H1 (cell line): ENCODE measurements around the gene AP1G2. TPM values are rescaled to one million over a fixed set of nuclear protein-coding genes. Genes with fewer than 3 reads are reported as not detected.

ENCODE experiments used
- CTCF ChIA-PET: fragments of 300-600 bp; sonication (Branson Sonifier 250); formaldehyde crosslinking; loops from one replicate; lab custom pipeline; 2021; ENCODE audit not compliant: partially characterized antibody; lab: Charles Lee
- POLR2A ChIA-PET: fragments of 300-600 bp; sonication (Branson Sonifier 250); formaldehyde crosslinking; loops from one replicate; lab custom pipeline; 2021; ENCODE audit warnings: inconsistent platforms; ENCODE audit not compliant: partially characterized antibody; lab: Charles Lee
- DNase-seq, 2 experiments: peaks; one replicate each; pipeline versions ENCODE4 v3.0.0 to v3.0.0-alpha.2; 2010 to 2022; ENCODE audit warnings: low spot score in 2 of 2, low read depth in 1 of 2, mixed read lengths in 1 of 2
- FAIRE-seq: peaks from 2 replicates; lab custom pipeline; 2011; peaks lifted over from hg19 to GRCh38; lab: Jason Lieb, UNC
- H2AFZ ChIP-seq: 2 replicates; pipeline ENCODE4 v1.8.1; 2012; ENCODE audit warnings: low read length, inconsistent platforms
- H2AK5ac ChIP-seq: 2 replicates; pipeline ENCODE4 v1.6.1; 2013; ENCODE audit warnings: low read depth, low read length
- H2BK120ac ChIP-seq: replicated peaks from 2 replicates; pipeline ENCODE3; 2013; ENCODE audit warnings: low read depth, low read length, inconsistent platforms
- H2BK12ac ChIP-seq: 2 replicates; pipeline ENCODE4 v1.6.1; 2013; ENCODE audit warnings: low read depth, low read length
- H2BK15ac ChIP-seq: 2 replicates; pipeline ENCODE4 v1.6.1; 2013; ENCODE audit warnings: low read length
- H2BK20ac ChIP-seq: 2 replicates; pipeline ENCODE4 v1.6.1; 2013; ENCODE audit warnings: low read length
- H2BK5ac ChIP-seq: 2 replicates; pipeline ENCODE4 v1.6.1; 2013; ENCODE audit warnings: low read depth, low read length
- H3K14ac ChIP-seq: 2 replicates; pipeline ENCODE4 v1.6.1; 2013; ENCODE audit warnings: inconsistent platforms; ENCODE audit not compliant: insufficient read length
- H3K18ac ChIP-seq: 2 replicates; pipeline ENCODE4 v1.6.1; 2013; ENCODE audit warnings: low read length; ENCODE audit errors: extremely low read depth
- H3K23ac ChIP-seq: 2 replicates; pipeline ENCODE4 v1.6.1; 2013; ENCODE audit warnings: inconsistent platforms; ENCODE audit not compliant: insufficient read length
- H3K23me2 ChIP-seq: 2 replicates; pipeline ENCODE4 v1.6.1; 2013; ENCODE audit warnings: low read depth, low read length
- H3K27ac ChIP-seq: 2 replicates; pipeline ENCODE4 v1.6.1; 2011; ENCODE audit warnings: low read depth, low read length, inconsistent platforms
- H3K27me3 ChIP-seq, 4 experiments: replicated peaks in 1 of 4; 1 replicate in 1 of 4; 2 replicates in 3 of 4; pipeline versions ENCODE4 v1.6.1 to v1.8.1; 2011 to 2013; ENCODE audit warnings: low read length in 3 of 4, mild to moderate bottlenecking in 3 of 4, inconsistent platforms in 2 of 4, mixed read lengths in 2 of 4, moderate library complexity in 1 of 4; ENCODE audit not compliant: control insufficient read depth in 3 of 4, insufficient read depth in 3 of 4; ENCODE audit errors: extremely low read depth in 1 of 4
- H3K36me3 ChIP-seq, 4 experiments: 2 replicates each; pipeline versions ENCODE4 v1.6.1 to v1.8.1; 2011 to 2013; ENCODE audit warnings: mild to moderate bottlenecking in 4 of 4, low read length in 3 of 4, moderate library complexity in 2 of 4, control low read depth in 1 of 4, inconsistent platforms in 1 of 4; ENCODE audit not compliant: insufficient read depth in 4 of 4, control insufficient read depth in 2 of 4
- H3K4ac ChIP-seq: replicated peaks from 2 replicates; pipeline ENCODE3; 2013; ENCODE audit warnings: low read length, low read depth, mixed read lengths, inconsistent platforms; ENCODE audit not compliant: insufficient read length
- H3K4me1 ChIP-seq, 4 experiments: replicated peaks in 1 of 4; 1 replicate in 1 of 4; 2 replicates in 3 of 4; pipeline versions ENCODE4 v1.6.1 to v1.8.1; 2011 to 2013; ENCODE audit warnings: low read length in 3 of 4, inconsistent platforms in 2 of 4, mixed read lengths in 1 of 4; ENCODE audit not compliant: insufficient read depth in 4 of 4, control insufficient read depth in 3 of 4
- H3K4me2 ChIP-seq, 2 experiments: 2 replicates each; pipeline versions ENCODE4 v1.6.1 to v1.8.1; 2011 to 2013; ENCODE audit warnings: low read depth in 2 of 2, low read length in 2 of 2, control low read depth in 1 of 2, inconsistent platforms in 1 of 2, mild to moderate bottlenecking in 1 of 2; ENCODE audit not compliant: insufficient read depth in 1 of 2
- H3K4me3 ChIP-seq, 4 experiments: fragments of 200-600, 300-600 bp in 1 of 4; sonication (generic), shearing (Covaris generic), sonication (Bioruptor Twin) in 1 of 4; 2 replicates each; pipeline versions ENCODE4 v1.5.1 to v1.8.1; 2011 to 2016; ENCODE audit warnings: low read length in 4 of 4, low read depth in 3 of 4, control low read depth in 2 of 4, inconsistent platforms in 2 of 4, mild to moderate bottlenecking in 2 of 4, mixed read lengths in 1 of 4, moderate library complexity in 1 of 4; ENCODE audit not compliant: insufficient read depth in 2 of 4; ENCODE audit errors: extremely low read depth in 1 of 4
- H3K56ac ChIP-seq: replicated peaks from 2 replicates; pipeline ENCODE3; 2013; ENCODE audit warnings: low read depth, mild to moderate bottlenecking, mixed read lengths, low read length, inconsistent platforms; ENCODE audit not compliant: insufficient read length
- H3K79me1 ChIP-seq: 2 replicates; pipeline ENCODE4 v1.6.1; 2013; ENCODE audit warnings: low read depth, low read length, control low read depth
- H3K79me2 ChIP-seq, 2 experiments: 2 replicates each; pipeline versions ENCODE4 v1.6.1 to v1.8.1; 2012 to 2013; ENCODE audit warnings: low read length in 2 of 2, mild to moderate bottlenecking in 2 of 2, inconsistent platforms in 1 of 2; ENCODE audit not compliant: insufficient read depth in 2 of 2, control insufficient read depth in 1 of 2
- H3K9ac ChIP-seq, 4 experiments: replicated peaks in 1 of 4; 1 replicate in 1 of 4; 2 replicates in 3 of 4; pipeline versions ENCODE4 v1.6.1 to v1.8.1; 2011 to 2013; ENCODE audit warnings: low read depth in 3 of 4, low read length in 3 of 4, control low read depth in 2 of 4, mild to moderate bottlenecking in 2 of 4, moderate library complexity in 2 of 4, inconsistent platforms in 1 of 4; ENCODE audit errors: extremely low read depth in 1 of 4
- H3K9me3 ChIP-seq, 2 experiments: 2 replicates each; pipeline versions ENCODE4 v1.6.1 to v1.8.1; 2012 to 2013; ENCODE audit warnings: mild to moderate bottlenecking in 2 of 2, moderate library complexity in 2 of 2, control low read depth in 1 of 2, inconsistent platforms in 1 of 2, low read depth in 1 of 2, low read length in 1 of 2, mixed read lengths in 1 of 2; ENCODE audit not compliant: insufficient read depth in 2 of 2
- H4K20me1 ChIP-seq, 2 experiments: replicated peaks in 1 of 2; 2 replicates each; pipeline versions ENCODE3 to v1.8.1; 2011 to 2013; ENCODE audit warnings: inconsistent platforms in 2 of 2, low read length in 2 of 2, mild to moderate bottlenecking in 1 of 2; ENCODE audit not compliant: insufficient read depth in 2 of 2, control insufficient read depth in 1 of 2
- H4K5ac ChIP-seq: 2 replicates; pipeline ENCODE4 v1.6.1; 2013; ENCODE audit warnings: low read length, low read depth, mixed read lengths, inconsistent platforms; ENCODE audit not compliant: insufficient read length
- H4K8ac ChIP-seq: 2 replicates; pipeline ENCODE4 v1.8.0; 2013; ENCODE audit warnings: mild to moderate bottlenecking, moderate library complexity, low read length, inconsistent platforms; ENCODE audit not compliant: insufficient read depth; ENCODE audit errors: extremely low read depth
- H4K91ac ChIP-seq: replicated peaks from 2 replicates; pipeline ENCODE3; 2013; ENCODE audit warnings: low read length, mixed read lengths, inconsistent platforms; ENCODE audit not compliant: insufficient read length
- BRCA1 ChIP-seq: IDR thresholded peaks from 2 replicates; pipeline ENCODE4 v1.6.1; 2012; ENCODE audit warnings: low read depth, low read length, improper control_type of control experiment
- CHD2 ChIP-seq: IDR thresholded peaks from 2 replicates; pipeline ENCODE4 v1.6.1; 2012; ENCODE audit warnings: low read length, improper control_type of control experiment
- CTCF ChIP-seq, 3 experiments: IDR thresholded peaks; 1 replicate in 2 of 3; 2 replicates in 1 of 3; pipeline versions ENCODE4 v1.5.1 to v1.6.1; 2011; ENCODE audit warnings: low read length in 3 of 3, mild to moderate bottlenecking in 3 of 3, inconsistent platforms in 2 of 3, low read depth in 1 of 3, moderate library complexity in 1 of 3; ENCODE audit not compliant: insufficient read depth in 1 of 3; ENCODE audit errors: control extremely low read depth in 1 of 3
- POLR2A ChIP-seq, 2 experiments: IDR thresholded peaks; 1 replicate in 1 of 2; 2 replicates in 1 of 2; pipeline ENCODE4 v1.6.1; 2011; ENCODE audit warnings: low read depth in 2 of 2, low read length in 2 of 2, mild to moderate bottlenecking in 2 of 2; ENCODE audit errors: control extremely low read depth in 1 of 2
- POLR2AphosphoS5 ChIP-seq: IDR thresholded peaks from 2 replicates; pipeline ENCODE4 v1.6.1; 2011; ENCODE audit warnings: low read depth, low read length
- RAD21 ChIP-seq, 2 experiments: IDR thresholded peaks in 1 of 2; conservative IDR thresholded peaks in 1 of 2; 2 replicates each; pipeline ENCODE4 v1.6.1; 2011; ENCODE audit warnings: low read depth in 2 of 2, low read length in 2 of 2, improper control_type of control experiment in 1 of 2, inconsistent platforms in 1 of 2, mild to moderate bottlenecking in 1 of 2, moderate library complexity in 1 of 2
- RBBP5 ChIP-seq: IDR thresholded peaks from 2 replicates; pipeline ENCODE4 v1.7.1; 2012; ENCODE audit warnings: low read depth, mild to moderate bottlenecking, inconsistent platforms, low read length, moderate library complexity, borderline replicate concordance
- SP4 ChIP-seq: IDR thresholded peaks from 2 replicates; pipeline ENCODE4 v1.6.1; 2012; ENCODE audit warnings: low read length, inconsistent platforms
- TCF12 ChIP-seq: IDR thresholded peaks from 2 replicates; pipeline ENCODE4 v1.6.1; 2011; ENCODE audit warnings: low read depth, mild to moderate bottlenecking, low read length
- WGBS, 2 experiments: shearing (Covaris generic) in 1 of 2; methylation state at CpG; one replicate each; pipeline versions ENCODE4 v1.1.6 to v1.1.7; 2013 to 2015; ENCODE audit warnings: low lambda C conversion rate in 2 of 2, mixed read lengths in 2 of 2, inconsistent platforms in 1 of 2, low coverage in 1 of 2, missing lambda C conversion rate in 1 of 2; ENCODE audit not compliant: insufficient replicate concordance in 2 of 2, insufficient coverage in 1 of 2, insufficient read length in 1 of 2; ENCODE audit errors: extremely low coverage in 1 of 2, missing lambda C conversion rate in 1 of 2; 5-methylcytosine and 5-hydroxymethylcytosine counted together
- polyA plus RNA-seq, 7 experiments: library from polyadenylated mRNA; depleted of rRNA in 3 of 7; stranded (reverse) in 5 of 7; unstranded in 2 of 7; fragments of >200 nt in 5 of 7; fragments of 200-250 nt in 2 of 7; gene quantifications; 1 replicate in 5 of 7; 2 replicates in 1 of 7; 4 replicates in 1 of 7; pipeline versions ENCODE4 v1.2.1 to v1.2.3, GENCODE V29; 2011 to 2013; ENCODE audit warnings: missing spikeins in 2 of 7, mixed read lengths in 2 of 7
- total RNA-seq: library from RNA; stranded (reverse); fragmentation: NEBNext Ultra II Directional; extraction: Animal tissue kit (Norgen Biotek cat#: 25700); gene quantifications from 2 replicates; pipeline ENCODE4 v1.2.1, GENCODE V29; 2021

Gene AP1G2
- total and polyA plus RNA-seq, 2 of the 8 experiments (the other 6 are each of a cell fraction or from before 2014, with no cell fraction given): 70.9 to 134 TPM

GRCh38 chr14:23562822-23563472 lies 4.6 kb downstream of the AP1G2 start:
- no peak overlapping the region for H4K5ac ChIP-seq
- no peak overlapping the region for H3K4me2 ChIP-seq
- no peak overlapping the region for H3K27ac ChIP-seq
- no peak overlapping the region for H3K9ac ChIP-seq
- no peak overlapping the region for H3K23ac ChIP-seq
- no peak overlapping the region for H3K18ac ChIP-seq
- H2BK120ac ChIP-seq: no peak overlapping the region
- no peak overlapping the region for H2BK20ac ChIP-seq
- no peak overlapping the region for H2AFZ ChIP-seq
- H4K20me1 ChIP-seq: peaks cover 0 to 5% of the 10 kb centered on the region in 2 experiments
- H4K91ac ChIP-seq: no peak overlapping the region
- peaks cover 11 to 33% (median 17%) of the 10 kb centered on the region in 4 experiments; a peak in 7 of 8 replicates for H3K36me3 ChIP-seq
- no peak overlapping the region for H3K14ac ChIP-seq
- POLR2A ChIA-PET: interaction anchor here (2.6 to 52.7 kb wide), 3 partner anchors 17 to 84 kb away, joined by 11 to 1523 read pairs (median 944); partner anchors contain the start of genes JPH4, NGDN and ZFHX2
- H3K56ac ChIP-seq: no peak overlapping the region
- no peak overlapping the region for H2BK15ac ChIP-seq
- H3K23me2 ChIP-seq: peaks cover 7% of the 10 kb centered on the region; the same call in 1 of the 2 replicates
- FAIRE-seq (peak; percentile 58), DNase-seq (peak in 1 of 2 experiments; percentile 88)
- no peaks in the 10 kb centered on the region for H3K27me3 ChIP-seq
- no peak overlapping the region for H2AK5ac ChIP-seq
- CTCF ChIA-PET: interaction anchor here (0.8 to 70.5 kb wide), 13 partner anchors 8 to 410 kb away, joined by 3 to 2092 read pairs (median 5); partner anchors contain the start of gene NGDN
- peaks cover 0 to 15% (median 3%) of the 10 kb centered on the region in 4 experiments; a peak in 5 of 7 replicates for H3K4me1 ChIP-seq
- 96% methylated on average over 2 of the region's 2 CpGs; no CpG with 5 or more reads in 1 of the 2 experiments for WGBS, 2 experiments
- no peak overlapping the region for H3K4ac ChIP-seq
- no peak overlapping the region for H2BK12ac ChIP-seq
- H2BK5ac ChIP-seq: no peak overlapping the region
- peaks cover 0 to 4% of the 10 kb centered on the region in 2 experiments; a peak in 1 of 4 replicates for H3K79me2 ChIP-seq
- H3K79me1 ChIP-seq: no peaks in the 10 kb centered on the region
- H4K8ac ChIP-seq: no peak overlapping the region
- no peaks in the 10 kb centered on the region for H3K9me3 ChIP-seq
- H3K4me3 ChIP-seq: no peak overlapping the region
- TF ChIP-seq TCF12: no peak
- peak; percentile 93 to 96 for TF ChIP-seq RAD21 (IDR thresholded peaks at IDR 0.05 in 1 of 2, conservative IDR thresholded peaks at IDR 0.05 in 1 of 2; ENCODE audit: low read depth in 2 of 2, low read length in 2 of 2)
- peak; percentile 89 to 98 (median 90) for TF ChIP-seq CTCF (IDR thresholded peaks at IDR 0.05; ENCODE audit: control extremely low read depth in 1 of 3, insufficient read depth in 1 of 3, low read depth in 1 of 3, low read length in 3 of 3)
- 0 out of 2 replicates have a peak, but pooled peaks have one; percentile 22 for TF ChIP-seq SP4
- peak; percentile 20; the same call in 1 of the 2 replicates for TF ChIP-seq POLR2AphosphoS5
- TF ChIP-seq RBBP5: no peak
- 0 out of 2 replicates have a peak, but pooled peaks have one; percentile 10 for TF ChIP-seq BRCA1
- TF ChIP-seq CHD2: peak; percentile 54; the same call in 1 of the 2 replicates
- TF ChIP-seq POLR2A (IDR thresholded peaks at IDR 0.05; ENCODE audit: control extremely low read depth in 1 of 2, low read depth in 2 of 2, low read length in 2 of 2): peak in 1 of 2 experiments; percentile 37; a peak in 1 of 3 replicates
